GM18519 (cell line): ENCODE results near the gene TTC32.
"Not testable (repeated sequence)": the region's sequence is repeated elsewhere in the genome, so short reads cannot be mapped to it uniquely, and the experiment has no call there.

Source experiments
- ATAC-seq: cut with Tn5 transposase; IDR thresholded peaks from one replicate; pipeline ENCODE4 v1.9.1; 2021; ENCODE audit warnings: mild to moderate bottlenecking, moderate library complexity; ENCODE audit not compliant: unreplicated experiment, low FRiP score

The TTC32 gene

GRCh38 chr2:19901442-19902215, at the start of gene TTC32:
Gene TTC32 (minus strand): TSS chr2:19901983. CDS start chr2:19901854, 129 bp downstream.
- ATAC-seq, result peak; percentile 71

- no peak for ATAC-seq
Observed at GRCh38 chr2:19949071-19949470, 47.3 kb upstream of the TTC32 start.

DNA sequence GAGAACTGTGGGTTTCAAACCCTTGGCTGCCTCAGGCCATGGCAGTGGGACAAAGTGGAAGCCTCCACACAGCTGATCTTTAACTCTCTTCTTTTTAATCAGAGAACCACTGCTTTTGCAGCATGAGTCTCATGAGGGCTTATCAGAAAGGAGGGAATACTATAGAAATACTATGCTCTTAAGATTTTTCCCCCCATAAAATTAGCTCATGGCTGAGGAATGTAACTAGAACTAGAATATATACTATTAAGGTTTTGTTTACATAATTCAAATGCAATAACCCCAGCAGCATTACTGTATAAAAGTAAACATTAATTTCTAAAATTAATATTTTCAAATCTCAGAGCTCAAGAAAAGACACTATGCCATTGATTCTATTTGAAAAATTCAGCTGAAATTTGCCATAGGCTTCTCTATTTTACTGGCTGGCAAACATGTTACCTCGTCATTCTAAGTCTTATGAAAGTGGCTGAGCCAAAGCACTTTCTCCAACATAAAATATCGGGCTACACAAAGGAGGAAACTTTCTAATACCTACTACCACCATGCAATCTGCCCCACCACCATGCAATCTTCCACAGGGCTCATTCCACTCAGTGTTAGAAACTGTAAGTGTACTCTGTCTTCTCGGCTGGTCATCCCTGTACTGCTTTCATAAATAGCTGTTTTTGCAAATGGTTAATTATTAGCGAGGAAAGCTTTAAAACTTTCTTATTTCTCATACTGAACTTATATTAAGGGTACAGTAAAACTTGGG, 45.6 kb upstream of the TTC32 start:
- ATAC-seq, result no peak

GRCh38 chr2:19944205-19944845, 42.5 kb upstream of the TTC32 start:
- no peak for ATAC-seq

GRCh38 chr2:19943189-19943588, 41.4 kb upstream of the TTC32 start:
- ATAC-seq, result no peak

- ATAC-seq, result no peak
Observed at GRCh38 chr2:19942199-19942598, 40.4 kb upstream of the TTC32 start.

- no peak for ATAC-seq
Observed at GRCh38 chr2:19937004-19937403, 35.2 kb upstream of the TTC32 start.

- ATAC-seq, result no peak
Observed at GRCh38 chr2:19936203-19936602, 34.4 kb upstream of the TTC32 start.

DNA sequence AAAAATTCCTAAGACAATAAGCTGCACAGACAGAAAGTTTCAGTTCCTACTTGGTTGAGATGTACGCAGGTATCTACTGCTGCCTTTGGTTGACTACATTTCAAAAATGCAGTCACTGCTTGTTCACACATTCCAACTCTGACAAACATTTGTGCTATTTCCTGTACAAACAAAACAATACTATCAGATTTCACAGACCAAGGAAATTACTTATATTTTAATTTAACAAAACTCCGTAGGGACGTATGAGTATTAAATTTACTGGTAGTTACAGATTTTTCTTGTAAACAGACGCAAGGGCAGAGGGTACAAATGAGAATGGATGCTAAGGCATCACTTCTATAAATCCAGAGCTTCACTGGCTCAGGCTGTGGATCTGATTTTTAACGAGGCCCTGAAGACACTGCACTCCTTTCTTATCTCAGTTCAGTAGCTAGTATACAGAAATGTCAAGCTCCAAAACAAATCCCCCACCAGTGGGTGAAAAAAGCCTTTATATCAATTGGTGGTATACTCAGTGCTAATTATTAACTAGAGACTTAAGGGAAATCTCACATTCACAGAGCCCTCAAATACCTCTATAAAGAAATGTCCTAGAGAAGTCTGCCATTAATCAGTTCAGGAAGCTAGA, 31.7 kb upstream of the TTC32 start:
- ATAC-seq, result no peak

GRCh38 chr2:19932928-19933327, 31.1 kb upstream of the TTC32 start:
- no peak for ATAC-seq

DNA sequence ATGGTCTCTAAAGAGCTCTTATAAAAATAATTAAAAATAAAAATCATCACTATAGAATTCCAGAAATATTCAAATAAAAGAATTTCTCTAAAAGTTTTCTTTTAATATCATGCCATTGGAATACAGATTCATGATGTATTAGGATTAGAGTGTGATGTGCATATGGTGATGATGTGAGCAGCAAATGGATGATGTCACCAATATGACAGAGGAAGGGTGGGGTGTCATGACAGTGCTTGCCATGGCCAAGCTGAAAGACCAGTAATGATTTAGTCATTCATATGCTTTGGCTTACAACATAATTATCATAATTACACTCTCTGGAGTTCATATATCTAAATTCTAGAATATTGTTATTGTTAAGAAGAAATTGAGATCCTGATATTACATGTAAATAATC, 27.4 kb upstream of the TTC32 start:
- ATAC-seq, result no peak

GRCh38 chr2:19927816-19928215, 26.0 kb upstream of the TTC32 start:
- ATAC-seq, result not testable (repeated sequence)

DNA sequence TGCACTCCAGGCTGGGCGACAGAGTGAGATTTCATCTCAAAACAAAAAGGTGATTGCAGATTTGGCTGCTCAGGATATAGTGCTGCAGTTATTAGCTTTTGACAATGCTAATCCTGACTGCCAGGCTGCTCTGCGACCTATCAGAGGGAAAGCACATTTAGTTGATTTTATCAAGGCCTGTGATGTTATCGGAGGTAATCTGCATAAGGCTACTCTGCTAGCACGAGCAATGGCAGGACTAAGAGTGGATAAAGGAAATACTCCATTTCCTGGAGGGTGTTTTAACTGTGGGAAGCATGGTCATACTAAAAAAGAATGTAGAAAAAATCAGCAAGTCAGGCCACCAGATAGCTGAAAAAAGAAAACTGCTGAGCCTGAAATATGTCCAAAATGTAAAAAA, 22.7 kb upstream of the TTC32 start:
- not testable (repeated sequence) for ATAC-seq

- not testable (repeated sequence) for ATAC-seq
Observed at GRCh38 chr2:19922188-19922587, 20.4 kb upstream of the TTC32 start.

- ATAC-seq, result no peak
Observed at GRCh38 chr2:19916385-19916950, 14.7 kb upstream of the TTC32 start.

GRCh38 chr2:19914266-19914975, 12.6 kb upstream of the TTC32 start:
- no peak for ATAC-seq

DNA sequence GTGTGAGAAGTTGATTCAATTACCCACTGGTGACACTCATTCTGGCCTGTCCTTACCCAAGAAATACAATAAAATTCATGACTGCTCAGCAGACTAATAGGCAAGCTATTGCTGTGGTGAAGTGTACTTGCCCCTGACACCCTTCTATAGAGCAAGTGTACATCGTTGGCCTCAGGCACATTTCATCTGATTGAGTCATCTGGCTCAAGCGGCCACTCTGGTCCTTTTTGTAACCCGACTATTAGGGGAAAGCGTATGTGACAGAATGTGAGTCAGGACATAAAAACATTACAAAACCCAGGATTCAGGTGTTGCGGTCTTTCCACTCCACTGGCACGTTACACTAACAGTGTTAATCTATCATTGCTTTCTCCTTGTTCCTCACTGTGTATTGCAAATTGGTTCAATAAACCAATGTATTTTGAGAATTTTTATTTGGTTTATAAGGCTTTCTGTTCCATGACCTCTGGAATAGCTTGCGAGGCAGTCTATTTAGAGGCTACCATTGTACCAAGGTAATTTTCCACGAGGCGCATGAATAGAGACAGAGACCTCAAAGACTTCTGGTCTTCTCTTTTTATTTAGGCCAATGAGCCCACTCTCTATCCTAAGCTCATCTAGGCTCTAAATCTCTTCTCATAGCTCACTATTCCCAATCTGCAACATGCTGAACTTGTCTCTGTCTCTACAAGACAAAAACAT, 10.2 kb upstream of the TTC32 start:
- no peak for ATAC-seq

DNA sequence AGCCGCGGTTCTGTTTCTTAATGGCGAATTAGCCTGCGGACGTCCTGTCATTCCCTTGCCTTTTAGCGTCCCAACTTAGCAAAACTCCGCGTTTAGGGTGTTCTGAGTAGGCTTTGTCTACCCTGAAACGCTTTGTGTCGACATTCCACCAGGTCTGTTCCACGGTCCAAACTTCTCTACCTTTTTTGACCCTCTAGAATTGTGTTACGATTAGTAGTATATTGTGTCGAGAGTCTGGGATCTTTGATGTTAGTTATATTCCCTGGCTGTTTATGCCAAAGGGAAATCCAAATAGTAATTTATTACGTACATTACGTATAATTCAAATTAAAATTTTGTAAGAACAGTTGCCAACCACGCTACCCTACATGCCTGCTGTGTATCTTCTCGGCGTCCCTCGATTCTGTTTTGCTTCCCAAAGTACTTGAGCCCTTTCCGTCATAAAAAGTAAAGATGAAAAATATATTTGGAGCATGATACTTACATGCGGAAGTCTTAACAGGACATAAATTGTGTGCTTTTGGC, 495 bp upstream of the TTC32 start:
- ATAC-seq, result no peak

DNA sequence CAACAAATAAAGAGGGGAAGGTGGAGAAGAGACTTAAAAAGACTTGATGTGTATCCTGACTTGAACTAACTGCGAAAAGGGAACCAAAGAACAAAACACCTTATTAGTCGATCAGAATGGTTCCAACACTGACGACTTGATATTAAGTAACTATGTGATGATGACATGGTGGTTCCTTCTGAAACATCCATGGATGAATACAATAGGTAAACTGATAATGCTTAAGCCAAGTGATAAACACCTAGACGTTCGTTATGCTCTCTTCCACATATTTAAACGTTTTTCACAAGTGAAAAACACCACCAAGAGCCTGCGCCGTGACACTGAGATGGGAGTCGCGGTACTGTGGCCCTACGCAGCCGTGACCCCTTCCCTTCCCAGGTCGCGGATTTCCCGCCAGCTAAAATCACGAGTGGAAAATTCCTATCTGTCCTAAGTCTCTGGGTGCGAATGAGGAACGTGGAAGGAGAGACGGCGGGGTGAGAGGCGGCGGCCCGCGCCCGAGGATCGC, 797 bp downstream of the TTC32 start:
- peak; percentile 0 for ATAC-seq
